Measurements from ENCODE around the gene VPS4B.

The VPS4B gene

DNA sequence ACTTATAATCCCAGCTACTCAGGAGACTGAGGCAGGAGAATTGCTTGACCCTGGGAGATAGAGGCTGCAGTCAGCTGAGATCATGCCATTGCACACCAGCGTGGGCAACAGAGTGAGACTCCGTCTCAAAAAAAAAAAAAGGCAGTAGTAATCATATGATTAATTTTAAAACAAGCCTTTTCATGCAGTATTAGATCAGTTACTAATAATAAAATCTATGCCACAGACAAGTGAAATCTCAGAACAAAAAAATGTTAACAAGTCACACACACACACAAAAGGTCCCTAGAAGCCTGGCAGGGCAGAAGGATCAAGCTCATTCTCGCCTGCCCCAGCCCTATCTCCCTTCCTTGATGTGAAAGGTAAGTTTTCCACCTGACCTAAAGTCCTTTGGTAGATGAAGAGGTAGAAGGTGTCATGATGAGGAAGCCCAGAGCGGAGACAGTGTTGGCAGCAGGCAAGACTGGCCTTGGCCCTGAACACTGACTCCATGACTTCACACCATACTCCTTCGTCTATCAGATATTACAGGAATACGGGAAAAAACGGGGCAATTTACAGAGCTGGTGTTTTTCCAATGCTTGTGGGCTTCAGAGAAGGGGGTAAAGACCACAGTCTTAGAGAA is 65.9 kb downstream of the VPS4B start (continued):
- TF ChIP-seq, protein P1, sequence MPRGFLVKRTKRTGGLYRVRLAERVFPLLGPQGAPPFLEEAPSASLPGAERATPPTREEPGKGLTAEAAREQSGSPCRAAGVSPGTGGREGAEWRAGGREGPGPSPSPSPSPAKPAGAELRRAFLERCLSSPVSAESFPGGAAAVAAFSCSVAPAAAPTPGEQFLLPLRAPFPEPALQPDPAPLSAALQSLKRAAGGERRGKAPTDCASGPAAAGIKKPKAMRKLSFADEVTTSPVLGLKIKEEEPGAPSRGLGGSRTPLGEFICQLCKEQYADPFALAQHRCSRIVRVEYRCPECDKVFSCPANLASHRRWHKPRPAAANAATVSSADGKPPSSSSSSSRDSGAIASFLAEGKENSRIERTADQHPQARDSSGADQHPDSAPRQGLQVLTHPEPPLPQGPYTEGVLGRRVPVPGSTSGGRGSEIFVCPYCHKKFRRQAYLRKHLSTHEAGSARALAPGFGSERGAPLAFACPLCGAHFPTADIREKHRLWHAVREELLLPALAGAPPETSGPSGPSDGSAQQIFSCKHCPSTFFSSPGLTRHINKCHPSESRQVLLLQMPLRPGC (tag by site-specific recombination; IDR thresholded peaks at IDR 0.05) = no peak
- TF ChIP-seq ZNF266 (tag by site-specific recombination; IDR thresholded peaks at IDR 0.05; ENCODE audit: low read depth) (no peak), SP7 (tag by site-specific recombination; IDR thresholded peaks at IDR 0.05) (no peak), EGR2 (tag by site-specific recombination; IDR thresholded peaks at IDR 0.05; ENCODE audit: low read depth) (no peak), ZNF169 (tag by site-specific recombination; IDR thresholded peaks at IDR 0.05) (no peak), ZSCAN16 (tag by site-specific recombination; IDR thresholded peaks at IDR 0.05) (no peak), ZNF585B (tag by site-specific recombination; IDR thresholded peaks at IDR 0.05) (no peak), KLF1 (tag by site-specific recombination; IDR thresholded peaks at IDR 0.05) (no peak), ZNF157 (tag by site-specific recombination; IDR thresholded peaks at IDR 0.05) (no peak), ZSCAN18 (tag by site-specific recombination; IDR thresholded peaks at IDR 0.05) (no peak)
- TF ChIP-seq, protein P2, sequence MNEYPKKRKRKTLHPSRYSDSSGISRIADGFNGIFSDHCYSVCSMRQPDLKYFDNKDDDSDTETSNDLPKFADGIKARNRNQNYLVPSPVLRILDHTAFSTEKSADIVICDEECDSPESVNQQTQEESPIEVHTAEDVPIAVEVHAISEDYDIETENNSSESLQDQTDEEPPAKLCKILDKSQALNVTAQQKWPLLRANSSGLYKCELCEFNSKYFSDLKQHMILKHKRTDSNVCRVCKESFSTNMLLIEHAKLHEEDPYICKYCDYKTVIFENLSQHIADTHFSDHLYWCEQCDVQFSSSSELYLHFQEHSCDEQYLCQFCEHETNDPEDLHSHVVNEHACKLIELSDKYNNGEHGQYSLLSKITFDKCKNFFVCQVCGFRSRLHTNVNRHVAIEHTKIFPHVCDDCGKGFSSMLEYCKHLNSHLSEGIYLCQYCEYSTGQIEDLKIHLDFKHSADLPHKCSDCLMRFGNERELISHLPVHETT (tag by site-specific recombination; IDR thresholded peaks at IDR 0.05) = no peak
- TF ChIP-seq, protein P3, sequence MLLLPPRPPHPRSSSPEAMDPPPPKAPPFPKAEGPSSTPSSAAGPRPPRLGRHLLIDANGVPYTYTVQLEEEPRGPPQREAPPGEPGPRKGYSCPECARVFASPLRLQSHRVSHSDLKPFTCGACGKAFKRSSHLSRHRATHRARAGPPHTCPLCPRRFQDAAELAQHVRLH (tag by site-specific recombination; IDR thresholded peaks at IDR 0.05) = no peak

DNA sequence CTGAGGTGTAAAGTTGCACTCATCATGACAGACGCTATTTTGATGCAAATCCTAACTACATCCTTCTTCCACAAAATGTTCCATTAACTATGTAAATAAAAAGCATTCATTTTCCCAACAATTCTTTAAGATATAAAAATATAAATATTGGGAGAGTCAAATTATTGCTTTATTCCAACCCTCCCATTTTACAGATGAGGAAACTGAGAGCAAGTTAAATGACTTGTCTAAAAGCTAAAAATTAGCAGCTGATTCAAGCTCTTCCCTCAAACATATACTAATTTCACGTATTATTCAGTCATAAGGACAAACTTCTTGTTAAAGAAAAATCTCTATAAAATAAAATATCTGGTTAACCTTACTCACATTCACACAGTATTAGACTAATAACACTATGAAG is 72.0 kb downstream of the VPS4B start:
- Histone ChIP-seq H3K4me3 (ENCODE audit: low read depth, low read length) (no peak overlapping the region), H3K27ac (ENCODE audit: extremely low read depth, low read depth, low read length) (no peak overlapping the region), H3K4me1 (ENCODE audit: control insufficient read depth, insufficient read depth, low read length) (no peaks in the 10 kb centered on the region), H3K36me3 (ENCODE audit: control insufficient read depth in 2 of 2, insufficient read depth in 1 of 2, low read length in 2 of 2) (peaks cover 72 to 82% of the 10 kb centered on the region in 2 experiments), H3K9me3 (ENCODE audit: control insufficient read depth, insufficient read depth, low read depth, low read length) (no peaks in the 10 kb centered on the region)
- ChIA-PET CTCF (interaction anchor here (0.9 to 1.9 kb wide), 4 partner anchors 8 to 14 kb away, joined by 3 to 10 read pairs (median 5); no protein-coding TSS in a partner anchor), POLR2A (no interaction called here)
- TF ChIP-seq ZNF302 (tag by site-specific recombination; IDR thresholded peaks at IDR 0.05; ENCODE audit: low read depth) (no peak), ZNF777 (tag by site-specific recombination; IDR thresholded peaks at IDR 0.05; ENCODE audit: borderline replicate concordance) (no peak), ZNF610 (tag by site-specific recombination; IDR thresholded peaks at IDR 0.05; ENCODE audit: borderline replicate concordance) (no peak), KLF16 (tag by site-specific recombination; IDR thresholded peaks at IDR 0.05) (no peak), ZNF544 (tag by site-specific recombination; IDR thresholded peaks at IDR 0.05) (no peak), ZNF621 (tag by site-specific recombination; IDR thresholded peaks at IDR 0.05) (no peak), ZFHX2 (tag by site-specific recombination; conservative IDR thresholded peaks at IDR 0.05) (no peak), ZBTB44 (tag by site-specific recombination; IDR thresholded peaks at IDR 0.05) (no peak), ZFP69B (tag by site-specific recombination; IDR thresholded peaks at IDR 0.05) (no peak), ZNF776 (tag by site-specific recombination; IDR thresholded peaks at IDR 0.05; ENCODE audit: borderline replicate concordance) (no peak), ZNF624 (tag by site-specific recombination; IDR thresholded peaks at IDR 0.05) (no peak), TCF7L2 (IDR thresholded peaks at IDR 0.05; ENCODE audit: borderline replicate concordance, low read depth, low read length) (no peak), ZNF202 (tag by site-specific recombination; IDR thresholded peaks at IDR 0.05; ENCODE audit: borderline replicate concordance) (no peak), GLI2 (tag by site-specific recombination; IDR thresholded peaks at IDR 0.05; ENCODE audit: borderline replicate concordance, low read depth) (no peak), ZNF169 (tag by site-specific recombination; IDR thresholded peaks at IDR 0.05) (no peak)
- TF ChIP-seq, protein P4, sequence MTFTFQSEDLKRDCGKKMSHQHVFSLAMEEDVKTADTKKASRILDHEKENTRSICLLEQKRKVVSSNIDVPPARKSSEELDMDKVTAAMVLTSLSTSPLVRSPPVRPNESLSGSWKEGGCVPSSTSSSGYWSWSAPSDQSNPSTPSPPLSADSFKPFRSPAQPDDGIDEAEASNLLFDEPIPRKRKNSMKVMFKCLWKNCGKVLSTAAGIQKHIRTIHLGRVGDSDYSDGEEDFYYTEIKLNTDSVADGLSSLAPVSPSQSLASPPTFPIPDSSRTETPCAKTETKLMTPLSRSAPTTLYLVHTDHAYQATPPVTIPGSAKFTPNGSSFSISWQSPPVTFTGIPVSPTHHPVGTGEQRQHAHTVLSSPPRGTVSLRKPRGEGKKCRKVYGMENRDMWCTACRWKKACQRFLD (tag by site-specific recombination; IDR thresholded peaks at IDR 0.05) = no peak

Measured in HEK293 (cell line).